Testis (tissue), 2 donors: Measurements from ENCODE around the gene RAET1G.

Experiments
- POLR2A ChIP-seq: fragments of 450-650 bp; IDR thresholded peaks from one replicate; pipeline ENCODE4 v1.6.1; 2017; ENCODE audit warnings: antibody characterized with exemption, mild to moderate bottlenecking, moderate library complexity
- TF ChIP-seq, protein P1 (sequence below), 3 experiments: fragments of 450-650 bp in 2 of 3; fragments of 200-600 bp in 1 of 3; sonication (generic) in 1 of 3; IDR thresholded peaks; one replicate each; pipeline ENCODE4 v1.5.1; 2016 to 2019; ENCODE audit warnings: antibody characterized with exemption in 3 of 3, mild to moderate bottlenecking in 2 of 3, moderate library complexity in 1 of 3

DNA sequence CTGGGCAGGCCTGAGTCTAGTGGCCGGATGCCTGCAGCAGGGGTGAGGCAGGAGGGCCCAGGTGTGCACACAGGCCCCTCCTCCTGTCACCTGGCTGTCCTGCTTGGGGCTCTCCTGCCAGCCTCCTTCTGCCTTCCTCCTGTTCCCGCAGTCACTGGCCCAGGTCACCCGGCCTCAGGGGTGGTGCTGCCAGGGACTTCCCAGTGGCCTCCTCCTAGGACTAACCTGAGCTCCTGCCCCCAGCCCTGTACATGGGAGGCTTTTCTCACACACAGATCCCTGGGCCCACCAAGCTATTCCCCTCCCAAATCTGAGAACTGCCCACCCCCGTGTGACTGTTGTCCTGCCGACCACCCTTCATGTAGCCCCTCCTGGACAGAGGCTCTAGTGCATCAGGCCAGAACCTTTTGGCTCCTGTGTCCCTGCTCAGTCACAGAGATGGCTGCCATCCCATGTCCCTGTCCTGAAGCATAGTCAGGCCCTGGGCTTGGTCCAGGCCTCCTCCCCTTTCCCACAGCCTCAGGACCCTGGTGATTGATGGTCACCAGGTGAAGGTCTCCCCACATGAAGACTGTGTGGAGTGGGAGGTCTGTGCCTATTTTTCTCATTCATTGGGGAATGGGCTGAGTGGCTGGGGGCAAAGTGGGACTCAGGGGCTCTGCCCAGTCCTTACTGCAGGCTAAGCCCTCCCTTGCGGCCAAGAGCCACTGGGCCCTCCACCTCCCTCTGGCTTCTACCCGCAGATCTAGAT, 39.7 kb upstream of the RAET1G start:
- TF ChIP-seq, protein P1, sequence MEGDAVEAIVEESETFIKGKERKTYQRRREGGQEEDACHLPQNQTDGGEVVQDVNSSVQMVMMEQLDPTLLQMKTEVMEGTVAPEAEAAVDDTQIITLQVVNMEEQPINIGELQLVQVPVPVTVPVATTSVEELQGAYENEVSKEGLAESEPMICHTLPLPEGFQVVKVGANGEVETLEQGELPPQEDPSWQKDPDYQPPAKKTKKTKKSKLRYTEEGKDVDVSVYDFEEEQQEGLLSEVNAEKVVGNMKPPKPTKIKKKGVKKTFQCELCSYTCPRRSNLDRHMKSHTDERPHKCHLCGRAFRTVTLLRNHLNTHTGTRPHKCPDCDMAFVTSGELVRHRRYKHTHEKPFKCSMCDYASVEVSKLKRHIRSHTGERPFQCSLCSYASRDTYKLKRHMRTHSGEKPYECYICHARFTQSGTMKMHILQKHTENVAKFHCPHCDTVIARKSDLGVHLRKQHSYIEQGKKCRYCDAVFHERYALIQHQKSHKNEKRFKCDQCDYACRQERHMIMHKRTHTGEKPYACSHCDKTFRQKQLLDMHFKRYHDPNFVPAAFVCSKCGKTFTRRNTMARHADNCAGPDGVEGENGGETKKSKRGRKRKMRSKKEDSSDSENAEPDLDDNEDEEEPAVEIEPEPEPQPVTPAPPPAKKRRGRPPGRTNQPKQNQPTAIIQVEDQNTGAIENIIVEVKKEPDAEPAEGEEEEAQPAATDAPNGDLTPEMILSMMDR (IDR thresholded peaks at IDR 0.05) = no peak
- no peak for TF ChIP-seq POLR2A
